GM18951 (cell line): ENCODE data around the gene JMY.

ENCODE experiments used
- POLR2A ChIP-seq: IDR thresholded peaks from 4 replicates; pipeline ENCODE4 v1.6.1; 2011; ENCODE audit warnings: mild to moderate bottlenecking; ENCODE audit not compliant: insufficient read length, insufficient read depth; ENCODE audit errors: extremely low read depth
- in situ Hi-C: fragments of 300-500 bp; cut with MboI; formaldehyde crosslinking; loops from one replicate; pipeline ENCODE4 v1.12.0; 2022; ENCODE audit warnings: low sequenced_read_pairs, mixed read lengths, inconsistent platforms; ENCODE audit not compliant: unreplicated experiment

Gene JMY

GRCh38 chr5:79284846-79285245, 48.9 kb downstream of the JMY start:
- in situ Hi-C loops: no loop called here
- no peak for TF ChIP-seq POLR2A

DNA sequence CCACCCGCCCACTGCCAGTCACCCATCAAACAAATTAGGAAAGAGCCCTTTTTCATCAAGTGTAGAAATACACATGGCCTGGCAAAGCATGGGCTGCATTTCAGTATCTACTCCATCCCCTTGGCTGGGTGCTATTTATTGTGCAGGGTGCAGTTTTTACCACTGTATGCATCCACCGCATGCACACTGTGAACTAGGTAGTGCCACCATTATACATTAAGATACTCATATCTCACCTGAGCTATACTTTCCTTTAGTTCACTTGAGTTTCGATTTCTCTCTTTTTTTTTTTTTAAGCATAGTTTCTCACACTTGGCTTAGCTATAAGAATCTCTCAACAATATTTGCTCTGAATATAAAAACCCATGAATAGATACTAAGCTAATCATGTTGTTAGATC, 49.4 kb downstream of the JMY start:
- in situ Hi-C loops: no loop called here
- no peak for TF ChIP-seq POLR2A

GRCh38 chr5:79285833-79286232, 49.9 kb downstream of the JMY start:
- in situ Hi-C loops: no loop called here
- TF ChIP-seq POLR2A: no peak

- TF ChIP-seq POLR2A: no peak
- in situ Hi-C loops: no loop called here
Observed at GRCh38 chr5:79287380-79287779, 51.4 kb downstream of the JMY start.

- in situ Hi-C loops: no loop called here
- no peak for TF ChIP-seq POLR2A
Observed at GRCh38 chr5:79287907-79288306, 52.0 kb downstream of the JMY start.

DNA sequence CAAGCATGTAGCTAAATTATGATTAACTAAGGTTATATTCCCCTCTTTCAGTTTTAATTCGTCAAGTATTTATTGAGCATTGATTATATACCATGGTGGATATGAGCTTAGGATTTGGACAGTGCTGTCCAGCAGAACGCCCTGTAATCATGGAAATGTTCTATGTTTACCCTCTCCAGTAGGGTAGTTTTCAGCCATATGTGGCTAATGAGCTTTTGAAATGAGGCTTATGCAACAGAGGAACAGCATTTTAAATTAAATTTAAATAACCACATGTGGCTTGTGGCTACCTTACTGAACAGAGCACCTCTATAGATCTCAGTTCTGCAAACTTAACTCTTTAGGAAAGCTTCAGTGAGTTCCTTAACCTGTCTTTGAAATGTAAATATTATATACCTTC, 59.1 kb downstream of the JMY start:
- in situ Hi-C loops: no loop called here
- TF ChIP-seq POLR2A: no peak

GRCh38 chr5:79297661-79298060, 61.7 kb downstream of the JMY start:
- in situ Hi-C loops: no loop called here
- no peak for TF ChIP-seq POLR2A

- in situ Hi-C loops: no loop called here
- no peak for TF ChIP-seq POLR2A
Observed at GRCh38 chr5:79301046-79301712, 65.2 kb downstream of the JMY start.

DNA sequence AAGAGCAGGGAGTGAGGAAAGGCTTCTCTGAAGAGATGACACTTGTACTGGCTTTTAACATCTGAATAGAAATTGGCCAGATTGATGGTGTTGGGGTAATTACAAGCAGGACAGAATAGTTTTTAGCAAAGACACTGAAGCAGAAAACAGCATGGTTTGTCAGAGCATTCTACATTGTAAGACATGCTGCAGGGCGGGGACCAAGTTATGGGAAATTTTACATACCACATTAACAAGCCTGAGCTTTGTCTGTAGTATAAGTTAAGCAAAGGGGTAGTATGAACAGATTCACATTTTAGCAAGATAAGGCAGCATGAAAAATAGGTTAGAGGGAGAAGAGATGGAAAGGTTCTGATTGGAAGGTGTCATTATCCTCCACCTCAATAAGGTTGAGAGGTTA, 66.5 kb downstream of the JMY start:
- TF ChIP-seq POLR2A: no peak
- in situ Hi-C loops: no loop called here

GRCh38 chr5:79305706-79306105, 69.8 kb downstream of the JMY start:
- in situ Hi-C loops: no loop called here
- no peak for TF ChIP-seq POLR2A

GRCh38 chr5:79318935-79319614, 83.1 kb downstream of the JMY start:
- in situ Hi-C loops: no loop called here

GRCh38 chr5:79329453-79329852, 93.5 kb downstream of the JMY start:
- in situ Hi-C loops: no loop called here
- no peak for TF ChIP-seq POLR2A

More at GRCh38 chr5:79318935-79319614, 83.1 kb downstream of the JMY start:
- TF ChIP-seq POLR2A: no peak

DNA sequence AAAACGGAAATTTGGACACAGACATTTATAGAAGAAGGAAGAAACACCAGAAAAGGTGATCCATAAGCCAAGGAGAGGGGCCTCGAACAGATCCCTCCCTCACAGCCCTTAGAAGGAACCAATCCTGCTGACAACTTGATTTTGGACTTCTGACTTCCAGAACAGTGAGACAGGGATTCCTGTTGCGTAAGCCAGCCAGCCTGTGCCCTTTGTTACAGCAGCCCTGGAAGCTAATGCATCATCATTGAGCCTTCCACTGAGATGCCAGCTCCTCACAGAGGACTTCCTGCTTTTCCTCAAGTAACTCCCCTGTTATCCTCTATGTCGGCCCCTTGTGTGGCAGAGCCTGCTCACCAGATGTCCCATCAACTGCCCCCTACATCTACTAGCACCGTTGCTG, 94.1 kb downstream of the JMY start:
- no peak for TF ChIP-seq POLR2A
- in situ Hi-C loops: no loop called here

- no peak for TF ChIP-seq POLR2A
- in situ Hi-C loops: no loop called here
Observed at GRCh38 chr5:79333852-79334557, 98.1 kb downstream of the JMY start.
